Measurements from ENCODE around the gene HEMGN. TPM values are rescaled to one million over a fixed set of nuclear protein-coding genes. Genes with fewer than 3 reads are reported as not detected.
"Not testable (repeated sequence)": the region's sequence is repeated elsewhere in the genome, so short reads cannot be mapped to it uniquely, and the experiment has no call there.

Gene HEMGN
- total and polyA plus RNA-seq, 3 donors from 2014 or later, result 11.8 to 43.5 (median 22.2) TPM

GRCh38 chr9:97959585-97959984 is 21.6 kb upstream of the HEMGN start:
- Histone ChIP-seq H3K4me1 (no peaks in the 10 kb centered on the region), H3K4me3 (no peak overlapping the region), H3K27me3 (no peaks in the 10 kb centered on the region), H3K9me3 (no peaks in the 10 kb centered on the region), H3K36me3 (ENCODE audit: low read depth, missing control alignments) (no peaks in the 10 kb centered on the region), H3K27ac (no peak overlapping the region)
- intact Hi-C loops (cut with DNase I; ENCODE audit: low total_unique reads), result no loop called here
- no peak for DNase-seq
- TF ChIP-seq CTCF (IDR thresholded peaks at IDR 0.05), result no peak
- no peak for TF ChIP-seq POLR2A (IDR thresholded peaks at IDR 0.05)

DNA sequence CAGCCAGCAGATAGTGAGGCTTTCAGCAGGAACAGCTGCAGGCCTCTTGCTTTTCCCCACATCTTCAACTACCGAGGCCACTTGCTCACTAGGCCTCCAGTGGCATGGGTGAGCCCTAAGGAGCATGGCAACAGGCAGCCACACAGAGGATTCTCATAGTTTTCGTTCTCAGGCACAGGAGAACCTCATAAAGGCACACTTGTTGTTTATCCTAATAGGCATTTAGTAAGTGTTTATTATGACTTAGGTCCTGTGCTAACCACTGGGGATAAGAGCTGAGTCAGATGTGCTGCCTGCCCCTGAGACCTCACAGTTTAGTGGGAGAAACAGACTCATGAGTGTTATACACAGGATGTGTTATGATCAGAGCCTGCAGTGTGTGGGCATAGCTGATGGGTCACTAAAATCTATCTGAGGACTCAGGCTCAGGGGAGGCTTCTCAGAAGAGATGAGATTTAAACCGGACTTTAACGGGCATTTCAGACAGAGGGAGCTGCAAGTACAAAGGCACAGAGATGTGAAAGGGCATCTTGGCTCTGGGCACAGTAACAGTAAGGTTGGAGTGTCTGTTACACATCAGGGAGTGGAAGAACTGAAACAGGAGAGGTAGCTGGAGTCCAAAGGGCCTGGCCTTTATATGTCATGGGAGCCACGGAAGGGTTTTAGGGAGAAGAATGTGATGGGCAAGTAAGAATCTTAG is 21.0 kb upstream of the HEMGN start:
- no peak for DNase-seq
- TF ChIP-seq POLR2A (IDR thresholded peaks at IDR 0.05) (no peak), CTCF (IDR thresholded peaks at IDR 0.05) (no peak)
- H3K4me1 ChIP-seq, result no peaks in the 10 kb centered on the region
- no peak overlapping the region for H3K27ac ChIP-seq
- no peaks in the 10 kb centered on the region for H3K36me3 ChIP-seq (ENCODE audit: low read depth, missing control alignments)
- no peaks in the 10 kb centered on the region for H3K9me3 ChIP-seq
- no peaks in the 10 kb centered on the region for H3K27me3 ChIP-seq
- WGBS, 2 donors, result 65 to 76% methylated on average over 4 to 5 of the region's 5 CpGs
- intact Hi-C loops (cut with DNase I; ENCODE audit: low total_unique reads), result no loop called here
- no peak overlapping the region for H3K4me3 ChIP-seq

DNA sequence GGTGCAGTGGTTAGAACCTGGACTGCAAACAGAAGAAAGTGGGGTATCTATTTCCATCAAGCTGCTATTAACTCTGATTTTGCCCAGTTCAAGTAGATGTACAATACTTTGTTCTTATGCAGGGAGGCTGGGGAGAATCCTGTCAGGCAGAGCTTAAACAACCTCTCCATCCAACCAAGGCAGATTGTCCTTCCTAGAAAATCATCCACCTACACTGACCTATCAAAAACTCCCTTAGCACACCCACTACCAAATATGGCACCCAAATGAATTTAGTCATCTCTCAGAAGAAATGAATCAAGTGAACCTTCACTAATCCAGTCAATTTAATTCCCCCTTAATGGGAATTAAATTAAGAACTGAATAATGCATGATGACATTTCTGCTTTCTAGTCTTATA is 18.4 kb upstream of the HEMGN start:
- Histone ChIP-seq H3K27ac (no peak overlapping the region), H3K27me3 (no peaks in the 10 kb centered on the region), H3K4me3 (no peak overlapping the region), H3K4me1 (no peaks in the 10 kb centered on the region), H3K9me3 (no peaks in the 10 kb centered on the region), H3K36me3 (ENCODE audit: low read depth, missing control alignments) (no peaks in the 10 kb centered on the region)
- DNase-seq, result no peak
- TF ChIP-seq POLR2A (IDR thresholded peaks at IDR 0.05) (no peak), CTCF (IDR thresholded peaks at IDR 0.05) (no peak)
- intact Hi-C loops (cut with DNase I; ENCODE audit: low total_unique reads), result no loop called here

DNA sequence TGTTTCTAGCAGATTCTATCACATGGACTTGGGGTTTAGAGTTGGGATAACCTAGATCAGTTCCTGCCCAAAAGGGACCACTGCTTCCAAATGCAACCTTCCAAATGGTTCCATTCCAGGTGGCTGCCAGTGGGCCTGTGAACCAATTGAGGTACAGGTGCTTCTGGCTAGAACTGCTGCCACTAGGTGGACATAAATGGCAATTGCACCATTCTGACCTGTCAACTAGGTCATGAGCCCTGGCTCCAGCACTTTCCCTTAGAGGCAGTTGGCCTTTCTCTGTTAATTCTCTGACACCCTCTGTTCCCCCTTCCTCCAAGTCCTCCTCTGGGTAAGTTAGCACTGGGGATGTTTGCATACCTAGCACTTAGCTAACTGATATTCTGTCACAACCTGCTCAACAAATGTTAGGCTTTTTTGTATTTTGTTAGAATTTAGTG is 16.6 kb upstream of the HEMGN start:
- H3K9me3 ChIP-seq, result no peaks in the 10 kb centered on the region
- no peak overlapping the region for H3K4me3 ChIP-seq
- H3K27me3 ChIP-seq, result no peaks in the 10 kb centered on the region
- DNase-seq, result peak; percentile 53
- H3K36me3 ChIP-seq (ENCODE audit: low read depth, missing control alignments), result no peaks in the 10 kb centered on the region
- H3K27ac ChIP-seq, result no peak overlapping the region
- TF ChIP-seq CTCF (IDR thresholded peaks at IDR 0.05), result peak in 2 of 3 experiments; percentile 12 to 36
- no peak for TF ChIP-seq POLR2A (IDR thresholded peaks at IDR 0.05)
- H3K4me1 ChIP-seq, result no peaks in the 10 kb centered on the region
- intact Hi-C loops (cut with DNase I; ENCODE audit: low total_unique reads), result no loop called here

DNA sequence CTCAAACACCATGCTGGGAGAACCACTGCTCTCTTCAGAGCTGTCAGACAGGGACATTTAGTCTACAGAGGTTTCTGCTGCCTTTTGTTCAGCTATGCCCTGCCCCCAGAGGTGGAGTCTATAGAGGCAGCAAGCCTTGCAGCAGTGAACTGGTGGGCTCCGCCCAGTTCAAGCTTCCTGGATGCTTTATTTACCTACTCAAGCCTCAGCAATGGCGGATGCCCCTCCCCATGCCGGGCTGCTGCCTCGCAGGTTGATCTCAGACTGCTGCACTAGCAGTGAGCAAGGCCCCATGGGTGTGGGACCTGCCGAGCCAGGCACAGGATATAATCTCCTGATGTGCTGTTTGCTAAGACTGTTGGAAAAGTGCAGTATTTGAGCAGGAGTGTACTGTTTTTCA is 12.9 kb upstream of the HEMGN start:
- H3K36me3 ChIP-seq (ENCODE audit: low read depth, missing control alignments); H3K4me3 ChIP-seq; H3K27ac ChIP-seq; H3K27me3 ChIP-seq; H3K9me3 ChIP-seq; H3K4me1 ChIP-seq; intact Hi-C loops (cut with DNase I; ENCODE audit: low total_unique reads); DNase-seq: not testable (repeated sequence)
- 68 to 83% methylated on average over 4 to 5 of the region's 5 CpGs for WGBS, 2 donors

DNA sequence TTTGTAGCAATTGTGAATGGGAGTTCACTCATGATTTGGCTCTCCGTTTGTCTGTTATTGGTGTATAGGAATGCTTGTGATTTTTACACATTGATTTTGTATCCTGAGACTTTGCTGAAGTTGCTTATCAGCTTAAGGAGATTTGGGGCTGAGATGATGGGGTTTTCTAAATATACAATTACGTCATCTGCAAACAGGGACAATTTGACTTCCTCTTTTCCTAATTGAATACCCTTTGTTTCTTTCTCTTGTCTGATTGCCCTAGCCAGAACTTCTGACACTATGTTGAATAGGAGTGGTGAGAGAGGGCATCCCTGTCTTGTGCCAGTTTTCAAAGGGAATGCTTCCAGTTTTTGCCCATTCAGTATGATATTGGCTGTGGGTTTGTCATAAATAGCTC is 9.1 kb upstream of the HEMGN start:
- intact Hi-C loops (cut with DNase I; ENCODE audit: low total_unique reads); H3K27me3 ChIP-seq; H3K36me3 ChIP-seq (ENCODE audit: low read depth, missing control alignments); H3K27ac ChIP-seq; H3K9me3 ChIP-seq; H3K4me3 ChIP-seq; DNase-seq; H3K4me1 ChIP-seq: not testable (repeated sequence)
- WGBS, 2 donors, result 62 to 66% methylated on average over 2 of the region's 2 CpGs

DNA sequence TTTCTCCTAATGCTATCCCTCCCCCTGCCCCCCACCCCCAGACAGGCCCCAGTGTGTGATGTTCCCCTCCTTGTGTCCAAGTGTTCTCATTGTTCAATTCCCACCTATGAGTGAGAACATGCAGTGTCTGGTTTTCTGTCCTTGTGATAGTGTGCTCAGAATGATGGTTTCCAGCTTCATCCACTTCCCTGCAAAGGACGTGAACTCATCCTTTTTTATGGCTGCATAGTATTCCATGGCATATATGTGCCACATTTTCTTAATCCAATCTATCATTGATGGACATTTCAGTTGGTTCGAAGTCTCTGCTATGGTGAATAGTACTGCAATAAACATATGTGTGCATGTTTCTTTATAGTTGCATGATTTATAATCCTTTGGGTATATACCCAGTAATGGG is 7.5 kb upstream of the HEMGN start:
- H3K4me3 ChIP-seq; H3K36me3 ChIP-seq (ENCODE audit: low read depth, missing control alignments); DNase-seq; H3K27me3 ChIP-seq; H3K9me3 ChIP-seq; H3K4me1 ChIP-seq; intact Hi-C loops (cut with DNase I; ENCODE audit: low total_unique reads); H3K27ac ChIP-seq: not testable (repeated sequence)
- 83 to 87% methylated on average over 2 of the region's 2 CpGs for WGBS, 2 donors
